Endodermal cell (in vitro differentiated cells): ENCODE measurements around the gene CAPN5. TPM values are rescaled to one million over a fixed set of nuclear protein-coding genes. Genes with fewer than 3 reads are reported as not detected.

Experiments used
- DNase-seq: peaks from one replicate; pipeline ENCODE4 v3.0.0-alpha.2; 2017
- H3K27ac ChIP-seq: 2 replicates; pipeline ENCODE4 v1.5.1; 2013; ENCODE audit warnings: mild to moderate bottlenecking, low read depth, low read length, moderate library complexity
- H3K27me3 ChIP-seq: 2 replicates; pipeline ENCODE4 v1.6.1; 2013; ENCODE audit warnings: mild to moderate bottlenecking, low read length, moderate library complexity; ENCODE audit not compliant: insufficient read depth, control insufficient read depth, poor library complexity, severe bottlenecking
- H3K36me3 ChIP-seq: 2 replicates; pipeline ENCODE4 v1.7.0; 2013; ENCODE audit warnings: mild to moderate bottlenecking, low read length, moderate library complexity; ENCODE audit not compliant: control insufficient read depth, insufficient read depth
- H3K4me1 ChIP-seq: one replicate; pipeline ENCODE4 v1.7.0; 2013; ENCODE audit warnings: low read length; ENCODE audit not compliant: control insufficient read depth, insufficient read depth
- H3K4me3 ChIP-seq: 2 replicates; pipeline ENCODE4 v1.5.1; 2013; ENCODE audit warnings: mild to moderate bottlenecking, low read length, moderate library complexity
- H3K9ac ChIP-seq: 2 replicates; pipeline ENCODE4 v1.6.1; 2013; ENCODE audit warnings: mild to moderate bottlenecking, low read length, moderate library complexity; ENCODE audit not compliant: poor library complexity, severe bottlenecking; ENCODE audit errors: extremely low read depth
- H3K9me3 ChIP-seq: 2 replicates; pipeline ENCODE4 v1.6.1; 2013; ENCODE audit warnings: mild to moderate bottlenecking, low read length, moderate library complexity; ENCODE audit not compliant: control insufficient read depth
- H3K27ac Mint-ChIP-seq: 2 replicates; pipeline ENCODE4 v1.8.0; 2020; ENCODE audit warnings: mixed read lengths
- H3K27me3 Mint-ChIP-seq: 2 replicates; pipeline ENCODE4 v1.8.0; 2021; ENCODE audit warnings: mild to moderate bottlenecking, mixed read lengths; ENCODE audit not compliant: insufficient read depth
- H3K36me3 Mint-ChIP-seq: 2 replicates; pipeline ENCODE4 v1.8.0; 2020; ENCODE audit warnings: low read depth, mixed read lengths
- H3K4me1 Mint-ChIP-seq: 2 replicates; pipeline ENCODE4 v1.8.0; 2020; ENCODE audit warnings: mixed read lengths
- H3K4me3 Mint-ChIP-seq: 2 replicates; pipeline ENCODE4 v1.8.0; 2020; ENCODE audit warnings: mild to moderate bottlenecking, moderate library complexity, mixed read lengths
- H3K9me3 Mint-ChIP-seq: 2 replicates; pipeline ENCODE4 v1.8.0; 2020; ENCODE audit warnings: mild to moderate bottlenecking, mixed read lengths
- WGBS, 2 experiments: methylation state at CpG; one replicate each; pipeline versions ENCODE4 v1.1.5 to v1.1.7; 2013; ENCODE audit warnings: missing lambda C conversion rate in 2 of 2, mixed read lengths in 1 of 2; ENCODE audit not compliant: insufficient coverage in 1 of 2, insufficient read length in 1 of 2; 5-methylcytosine and 5-hydroxymethylcytosine counted together
- total RNA-seq, 2 donors: library from RNA; stranded (reverse); fragmentation: NEBNext Ultra II Directional in 1 of 2; extraction: Animal tissue kit (Norgen Biotek cat#: 25700) in 1 of 2; gene quantifications; 2 replicates in 1 of 2; 3 replicates in 1 of 2; pipeline ENCODE4 v1.2.1, GENCODE V29; 2021
- TF ChIP-seq, protein P1 (sequence below): fragments of 200-600 bp; sonication (generic); conservative IDR thresholded peaks from 2 replicates; pipeline ENCODE4 v1.5.0; 2021; ENCODE audit warnings: antibody characterized with exemption, mild to moderate bottlenecking

CAPN5 gene
- total RNA-seq, 2 donors from 2014 or later, result 17.5 to 21.5 TPM

DNA sequence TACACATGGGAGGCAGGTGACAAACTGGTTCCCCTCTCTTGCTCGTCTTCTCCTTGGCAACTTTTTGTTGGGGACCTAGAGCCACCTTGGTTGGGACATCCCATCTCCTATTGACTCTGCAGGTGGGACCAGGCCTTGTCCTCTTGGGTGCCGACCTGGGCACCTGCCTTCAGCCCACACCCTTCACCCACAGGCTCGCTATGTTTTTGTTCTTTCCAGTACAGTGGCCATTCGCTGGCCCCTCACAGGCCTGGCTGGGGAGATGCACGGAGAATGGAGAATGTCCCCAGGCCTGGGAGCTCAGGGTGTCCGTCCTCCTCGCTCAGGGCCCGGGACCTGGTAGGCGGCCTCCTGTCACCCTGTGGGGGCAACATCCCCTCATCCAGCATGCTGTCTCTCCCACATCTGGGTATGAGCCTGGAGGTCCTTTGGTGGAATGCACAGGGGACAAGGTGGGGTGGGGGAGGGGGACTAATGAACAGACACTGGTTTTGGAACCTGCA is 21.0 kb downstream of the CAPN5 start:
- Histone ChIP-seq H3K9ac (no peak overlapping the region), H3K27me3 (no peaks in the 10 kb centered on the region), H3K27ac (no peak overlapping the region), H3K4me1 (no peaks in the 10 kb centered on the region), H3K4me3 (no peak overlapping the region), H3K9me3 (no peaks in the 10 kb centered on the region), H3K36me3 (no peaks in the 10 kb centered on the region)
- Mint-ChIP-seq H3K36me3 (peaks cover 2% of the 10 kb centered on the region), H3K27me3 (no peaks in the 10 kb centered on the region), H3K4me1 (peaks cover 4% of the 10 kb centered on the region), H3K9me3 (no peaks in the 10 kb centered on the region), H3K4me3 (no peak overlapping the region), H3K27ac (no peak overlapping the region)
- TF ChIP-seq, protein P1, sequence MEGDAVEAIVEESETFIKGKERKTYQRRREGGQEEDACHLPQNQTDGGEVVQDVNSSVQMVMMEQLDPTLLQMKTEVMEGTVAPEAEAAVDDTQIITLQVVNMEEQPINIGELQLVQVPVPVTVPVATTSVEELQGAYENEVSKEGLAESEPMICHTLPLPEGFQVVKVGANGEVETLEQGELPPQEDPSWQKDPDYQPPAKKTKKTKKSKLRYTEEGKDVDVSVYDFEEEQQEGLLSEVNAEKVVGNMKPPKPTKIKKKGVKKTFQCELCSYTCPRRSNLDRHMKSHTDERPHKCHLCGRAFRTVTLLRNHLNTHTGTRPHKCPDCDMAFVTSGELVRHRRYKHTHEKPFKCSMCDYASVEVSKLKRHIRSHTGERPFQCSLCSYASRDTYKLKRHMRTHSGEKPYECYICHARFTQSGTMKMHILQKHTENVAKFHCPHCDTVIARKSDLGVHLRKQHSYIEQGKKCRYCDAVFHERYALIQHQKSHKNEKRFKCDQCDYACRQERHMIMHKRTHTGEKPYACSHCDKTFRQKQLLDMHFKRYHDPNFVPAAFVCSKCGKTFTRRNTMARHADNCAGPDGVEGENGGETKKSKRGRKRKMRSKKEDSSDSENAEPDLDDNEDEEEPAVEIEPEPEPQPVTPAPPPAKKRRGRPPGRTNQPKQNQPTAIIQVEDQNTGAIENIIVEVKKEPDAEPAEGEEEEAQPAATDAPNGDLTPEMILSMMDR, result no peak
- 90 to 96% methylated on average over 3 to 9 of the region's 9 CpGs for WGBS, 2 experiments
- no peak for DNase-seq

DNA sequence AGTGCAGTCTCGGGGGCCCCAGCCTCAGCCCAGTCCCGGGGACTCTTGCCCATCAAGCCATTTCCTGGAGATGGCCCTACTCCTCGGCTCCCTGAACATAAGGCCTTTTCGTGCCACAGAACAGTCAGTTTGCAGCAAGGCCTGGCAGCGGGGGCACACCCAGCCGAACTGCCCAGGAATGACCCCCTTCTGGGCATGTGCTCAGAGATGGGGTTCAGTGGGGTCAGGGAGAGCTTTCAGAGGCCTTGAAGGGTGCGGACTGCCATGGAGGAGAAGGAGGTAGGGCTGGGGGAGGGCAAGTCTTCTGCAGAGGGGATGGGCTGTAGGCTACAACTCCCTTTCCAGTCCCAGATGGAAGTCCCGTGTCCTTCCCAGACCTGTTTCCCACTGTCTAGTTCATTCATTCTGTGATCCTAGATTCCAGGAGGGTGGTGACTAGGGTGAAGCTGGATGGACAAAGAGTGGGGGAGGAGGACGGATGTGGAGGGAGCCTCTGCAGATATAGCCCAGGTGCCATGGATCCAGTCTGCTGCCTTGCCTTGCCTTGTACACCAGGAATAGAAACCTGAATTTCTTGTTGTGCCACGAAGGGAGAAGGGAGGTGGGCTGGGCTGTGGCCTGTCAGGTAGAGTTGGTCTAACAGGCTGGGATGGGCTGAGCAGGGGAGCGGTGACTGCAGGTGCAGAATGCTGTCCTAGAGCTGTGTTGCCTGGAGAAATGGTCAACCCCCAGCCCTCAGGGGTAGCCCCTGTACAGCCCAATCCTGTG is 21.6 kb downstream of the CAPN5 start:
- Mint-ChIP-seq H3K4me3 (no peak overlapping the region), H3K9me3 (no peaks in the 10 kb centered on the region), H3K4me1 (peaks cover 4% of the 10 kb centered on the region)

DNA sequence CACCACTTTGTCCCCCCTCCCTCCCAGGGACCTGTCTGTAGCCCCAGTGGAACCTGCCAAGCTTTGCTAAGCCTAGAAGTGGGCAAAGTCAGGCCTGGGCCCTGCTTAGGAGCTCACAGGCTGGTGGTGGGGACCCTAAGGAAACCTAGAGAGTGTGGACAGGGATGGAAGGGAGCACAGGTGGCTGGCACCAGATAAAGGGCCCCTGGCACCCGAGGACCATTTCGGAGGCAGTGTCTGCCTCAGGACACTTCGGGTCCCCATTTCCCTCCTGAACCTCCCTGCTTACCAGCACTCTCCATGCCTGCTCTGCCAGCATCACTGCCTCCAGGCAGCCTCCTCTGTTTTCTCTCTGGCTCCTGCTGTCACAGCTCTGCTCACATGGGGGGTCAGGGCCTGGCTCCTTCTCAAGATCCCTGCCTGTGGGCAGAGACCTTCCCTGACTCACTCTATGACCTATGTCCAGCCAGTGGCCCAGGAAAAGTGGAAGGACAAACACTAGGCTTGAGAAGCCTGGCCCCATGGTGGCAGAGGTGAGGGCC is 22.3 kb downstream of the CAPN5 start:
- Mint-ChIP-seq H3K36me3 (peaks cover 2% of the 10 kb centered on the region), H3K9me3 (no peaks in the 10 kb centered on the region), H3K4me1 (peaks cover 4% of the 10 kb centered on the region), H3K27ac (no peak overlapping the region), H3K27me3 (no peaks in the 10 kb centered on the region), H3K4me3 (no peak overlapping the region)
- no peak overlapping the region for H3K27ac ChIP-seq
- H3K9me3 ChIP-seq, result no peaks in the 10 kb centered on the region
- H3K9ac ChIP-seq, result no peak overlapping the region
- no peak for DNase-seq
- TF ChIP-seq, protein P1, result no peak
- no peaks in the 10 kb centered on the region for H3K36me3 ChIP-seq
- H3K4me1 ChIP-seq, result no peaks in the 10 kb centered on the region
- 88 to 94% methylated on average over 2 to 3 of the region's 3 CpGs for WGBS, 2 experiments
- H3K4me3 ChIP-seq, result no peak overlapping the region
- H3K27me3 ChIP-seq, result no peaks in the 10 kb centered on the region

More for the DNA sequence above, 21.6 kb downstream of the CAPN5 start:
- H3K4me3 ChIP-seq, result no peak overlapping the region
- no peak overlapping the region for H3K27ac ChIP-seq
- no peaks in the 10 kb centered on the region for H3K36me3 ChIP-seq
- no peaks in the 10 kb centered on the region for H3K27me3 ChIP-seq
- no peaks in the 10 kb centered on the region for H3K27me3 Mint-ChIP-seq
- no peak for DNase-seq
- 82 to 89% methylated on average over 6 to 11 of the region's 11 CpGs for WGBS, 2 experiments
- peaks cover 2% of the 10 kb centered on the region for H3K36me3 Mint-ChIP-seq
- H3K4me1 ChIP-seq, result no peaks in the 10 kb centered on the region
- no peak overlapping the region for H3K9ac ChIP-seq
- no peaks in the 10 kb centered on the region for H3K9me3 ChIP-seq
- H3K27ac Mint-ChIP-seq, result no peak overlapping the region
- TF ChIP-seq, protein P1, result no peak
